NCI-H2107 treated with DMSO at 0.1 percent for 48 hours (cell line): Measurements from ENCODE around the gene CABLES1.

Experiments used
- DNase-seq: peaks from one replicate; lab custom pipeline; 2025; ENCODE audit not compliant: unreplicated experiment; lab: John Stamatoyannopoulos, UW

Gene CABLES1

DNA sequence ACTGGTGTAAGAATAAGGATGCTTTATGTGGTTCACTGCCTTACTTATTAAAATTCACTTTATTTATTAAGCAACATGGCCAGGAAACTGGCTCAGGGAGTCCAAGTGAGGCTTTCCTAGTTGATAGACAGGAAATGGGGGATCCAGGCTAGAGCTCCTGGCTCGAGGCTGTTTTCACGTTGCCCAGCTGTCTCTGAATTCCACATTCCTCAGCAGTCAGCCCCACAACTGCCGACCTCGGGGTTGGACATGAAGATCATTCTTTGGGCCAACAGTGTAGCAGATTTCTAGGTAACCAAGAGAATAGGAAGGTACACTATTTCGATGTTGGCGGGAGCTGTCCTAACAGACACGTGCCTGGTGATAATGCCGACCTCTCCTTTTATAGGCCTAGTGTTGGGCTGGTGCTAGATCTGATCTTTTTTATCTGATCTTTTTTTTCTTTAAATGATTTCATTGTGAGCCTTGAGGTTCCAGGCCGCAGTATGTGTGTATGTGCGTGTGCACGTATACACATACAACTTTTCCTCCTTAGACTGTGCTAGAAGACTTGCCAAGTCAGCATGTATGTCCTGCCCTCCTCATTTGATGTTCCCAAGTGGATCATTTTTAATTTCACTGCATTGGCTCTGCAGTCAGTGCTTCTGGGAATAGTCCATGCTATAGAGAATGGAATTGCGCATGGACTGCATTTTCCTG, 103.5 kb downstream of the CABLES1 start:
- no peak for DNase-seq

DNA sequence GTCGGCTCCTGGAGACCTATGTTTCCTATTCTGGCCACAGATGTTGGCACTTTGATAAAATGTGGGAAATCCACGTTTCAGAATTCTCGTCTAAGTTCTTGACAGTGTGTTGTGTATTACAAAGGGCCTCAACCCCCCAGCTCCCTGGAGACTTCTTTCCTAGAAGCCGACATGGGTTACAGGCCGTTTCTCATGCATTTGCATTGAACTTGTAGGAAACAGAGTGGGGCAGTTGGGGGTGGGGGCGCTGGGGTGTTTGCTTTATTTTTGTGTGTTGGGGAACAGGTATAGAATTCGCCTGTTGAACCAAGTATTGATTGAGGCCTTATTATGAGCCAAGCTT, 104.0 kb downstream of the CABLES1 start:
- DNase-seq = no peak

DNA sequence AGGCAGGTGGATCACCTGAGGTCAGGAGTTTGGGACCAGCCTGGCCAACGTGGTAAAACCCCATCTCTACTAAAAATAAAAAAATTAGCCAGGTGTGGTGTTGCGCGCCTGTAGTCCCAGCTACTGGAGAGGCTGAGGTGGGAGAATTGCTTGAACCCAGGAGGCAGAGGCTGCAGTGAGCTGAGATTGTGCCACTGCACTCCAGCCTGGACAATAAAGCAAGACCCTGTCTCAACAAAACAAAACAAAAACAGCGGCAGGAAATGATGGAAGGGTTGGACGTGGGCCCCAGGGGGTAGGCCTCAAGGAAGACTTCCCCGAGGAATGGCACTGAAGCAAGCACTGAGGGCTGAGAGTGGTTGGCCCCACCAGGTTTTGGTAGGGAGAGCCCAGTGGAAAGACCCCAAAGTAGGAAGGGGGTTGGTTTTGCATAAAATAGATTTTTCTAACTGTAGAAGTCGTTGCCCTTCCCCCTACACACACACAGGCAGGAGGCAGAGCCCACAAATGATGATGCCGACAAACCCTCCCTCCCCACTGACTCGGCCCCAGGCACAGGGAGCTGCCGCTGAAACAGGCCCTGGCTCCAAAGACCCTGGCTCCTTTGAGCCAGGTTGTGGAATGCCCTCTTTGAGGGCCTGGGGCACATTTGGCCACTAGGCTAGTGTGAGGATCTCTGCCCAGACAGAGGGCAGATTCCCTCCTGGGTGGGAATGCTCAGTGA, 104.8 kb downstream of the CABLES1 start:
- DNase-seq = no peak

DNA sequence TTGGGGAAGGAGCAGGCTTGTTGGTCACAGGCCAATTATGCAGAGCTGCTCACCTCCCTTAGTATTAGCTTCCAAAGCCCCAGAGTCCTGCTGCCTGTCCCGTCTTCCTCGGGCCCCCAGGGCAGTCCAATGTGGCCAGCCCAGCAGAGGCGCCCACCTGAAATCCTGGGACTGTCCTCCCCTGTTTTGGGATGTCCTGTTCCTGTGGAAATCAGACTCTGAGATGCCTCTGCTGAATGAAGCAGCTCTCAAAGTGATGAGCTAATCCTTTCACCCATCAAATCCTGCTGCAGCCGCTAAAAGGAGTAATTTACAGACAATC, 105.3 kb downstream of the CABLES1 start:
- DNase-seq = no peak

DNA sequence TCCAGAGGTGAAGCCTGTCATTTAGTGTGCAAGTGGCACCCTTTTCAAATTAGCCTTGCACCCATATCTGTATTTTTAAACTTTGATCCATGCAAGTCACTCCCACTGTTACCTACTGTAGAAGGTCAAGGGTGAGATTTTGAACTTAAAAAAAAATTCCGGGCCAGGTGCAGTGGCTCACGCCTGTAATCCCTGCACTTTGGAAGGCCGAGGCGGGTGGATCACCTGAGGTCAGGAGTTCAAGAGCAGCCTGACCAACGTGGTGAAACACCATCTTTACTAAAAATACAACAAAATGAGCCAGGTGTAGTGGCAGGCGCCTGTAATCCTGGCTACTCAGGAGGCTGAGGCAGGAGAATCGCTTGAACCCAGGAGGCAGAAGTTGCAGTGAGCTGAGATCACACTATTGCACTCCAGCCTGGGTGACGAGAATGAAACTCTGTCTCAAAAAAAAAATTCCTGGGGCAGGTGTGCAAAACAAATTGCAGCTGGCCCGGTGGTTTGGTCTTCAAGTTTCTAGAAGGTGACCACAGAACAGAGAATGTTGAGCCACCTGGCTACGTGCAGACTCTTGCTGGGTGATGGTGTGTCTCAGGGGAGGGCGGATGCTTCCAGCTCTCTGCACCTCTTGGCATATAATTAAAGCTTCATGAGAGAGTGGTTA, 106.7 kb downstream of the CABLES1 start:
- peak; percentile 87 for DNase-seq

DNA sequence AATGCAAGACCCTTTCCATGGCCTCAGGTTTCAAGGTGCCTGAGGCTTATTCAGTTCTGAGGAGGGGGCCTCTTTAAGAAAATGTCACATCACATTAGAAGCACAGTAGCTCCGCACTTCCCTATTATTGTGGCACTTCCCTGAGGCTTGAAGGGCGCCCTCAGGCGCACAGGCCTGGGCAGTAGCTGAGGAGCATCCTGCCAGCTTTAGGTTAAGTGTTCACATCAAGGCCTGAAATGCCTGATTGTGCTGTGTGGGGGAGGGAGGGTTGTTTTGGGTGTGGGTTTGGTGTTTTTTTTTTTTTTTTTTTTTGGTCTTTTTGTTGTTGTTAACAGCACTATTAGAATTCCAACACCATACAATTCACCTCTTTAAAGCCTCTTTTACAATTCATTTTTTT, 107.9 kb downstream of the CABLES1 start:
- DNase-seq = peak; percentile 31

DNA sequence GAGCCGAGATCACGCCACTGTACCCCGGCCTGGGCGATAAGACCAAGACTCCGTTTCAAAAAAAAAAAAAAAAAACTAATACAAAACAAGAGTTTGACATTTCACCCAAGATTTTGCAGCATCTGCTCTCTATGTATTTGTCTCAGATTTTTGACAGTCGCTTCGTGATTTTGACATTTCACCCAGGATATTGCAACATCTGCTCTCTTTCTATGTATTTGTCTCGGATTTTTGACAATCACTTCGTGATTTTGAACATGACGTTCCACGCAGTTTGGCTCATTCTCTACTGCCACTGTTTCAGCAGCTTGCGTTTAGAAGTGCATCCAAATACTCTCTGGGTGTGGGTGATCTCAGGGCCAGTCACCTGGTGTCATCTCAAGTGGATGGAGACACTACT, 108.5 kb downstream of the CABLES1 start:
- no peak for DNase-seq

DNA sequence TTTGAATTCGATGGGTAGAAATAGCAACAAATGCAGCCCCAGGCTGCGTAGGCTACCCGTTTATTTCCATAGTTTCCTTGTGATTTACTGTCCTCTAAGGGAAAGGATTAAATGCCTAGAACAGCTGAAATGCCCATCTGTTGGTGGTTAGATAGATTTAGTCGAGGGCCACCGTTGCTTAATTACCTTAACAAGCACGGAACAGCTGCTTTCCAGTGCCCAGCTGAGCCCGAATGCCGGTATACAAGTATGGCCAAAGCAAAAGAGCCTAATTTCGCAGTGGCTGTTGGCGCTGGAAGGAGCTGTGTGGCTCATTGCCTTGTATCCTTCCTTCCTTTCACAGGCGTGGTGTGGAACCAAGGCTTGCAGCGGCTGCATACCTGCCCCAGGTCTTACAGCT, 109.1 kb downstream of the CABLES1 start:
- DNase-seq = peak; percentile 49

DNA sequence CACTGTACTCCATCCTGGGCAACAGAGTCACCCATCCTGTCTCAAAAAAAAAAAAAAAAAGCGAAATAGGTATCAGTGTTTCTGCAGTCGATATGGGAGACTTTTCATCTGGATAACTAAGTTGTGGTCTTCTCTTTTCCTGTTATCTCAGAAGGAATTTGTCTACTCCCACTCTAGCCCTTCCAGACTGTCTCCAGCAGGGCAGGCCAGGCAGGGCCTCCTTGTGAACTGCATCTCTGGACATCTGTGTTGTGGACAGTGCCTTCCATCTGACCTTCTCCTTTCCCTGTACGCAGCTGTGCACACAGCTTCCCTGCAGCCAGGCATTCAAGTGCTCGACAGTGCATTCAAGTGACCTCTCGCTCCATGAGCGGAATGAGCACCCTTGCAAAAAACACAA, 110.2 kb downstream of the CABLES1 start:
- no peak for DNase-seq

DNA sequence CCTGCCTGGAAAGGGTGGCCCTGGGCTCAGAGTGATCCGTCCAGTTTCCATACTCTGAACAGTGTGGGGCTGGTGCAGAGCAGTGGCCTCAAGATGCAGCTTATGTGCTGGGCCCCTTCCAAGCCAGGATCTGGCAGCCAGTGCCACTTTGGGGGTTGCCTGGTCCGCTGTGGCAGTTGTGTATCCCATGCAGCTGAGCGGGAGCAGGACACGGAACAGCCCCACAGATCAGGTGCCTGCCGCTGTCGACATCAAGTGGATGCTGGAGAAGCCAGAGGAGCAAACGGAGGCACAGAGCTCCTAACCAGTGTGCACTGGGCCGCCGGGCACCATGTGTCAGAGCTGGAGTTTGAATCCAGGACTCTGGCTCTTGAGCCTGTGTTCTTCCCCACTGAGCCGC, 112.0 kb downstream of the CABLES1 start:
- no peak for DNase-seq

DNA sequence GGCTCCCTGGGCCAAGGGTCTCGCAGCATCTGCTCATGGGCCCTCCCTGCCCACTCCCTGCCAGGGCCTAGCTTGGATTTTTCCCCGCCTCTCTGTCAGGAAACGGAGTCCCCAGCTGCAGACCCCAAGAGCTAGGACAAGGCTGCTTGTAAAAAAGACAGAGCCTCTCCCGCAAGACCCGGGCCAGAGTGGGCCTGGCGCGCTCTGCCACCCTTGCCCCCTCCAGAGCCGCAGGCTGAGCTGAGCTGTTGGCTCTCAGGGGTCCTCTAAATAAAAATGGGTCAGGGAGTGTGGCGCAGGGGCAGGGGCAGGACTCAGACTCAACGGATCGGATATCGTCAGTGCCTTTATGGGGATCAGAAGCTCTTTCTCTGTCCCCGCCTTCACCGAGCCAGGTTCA, 112.6 kb downstream of the CABLES1 start:
- DNase-seq = no peak

DNA sequence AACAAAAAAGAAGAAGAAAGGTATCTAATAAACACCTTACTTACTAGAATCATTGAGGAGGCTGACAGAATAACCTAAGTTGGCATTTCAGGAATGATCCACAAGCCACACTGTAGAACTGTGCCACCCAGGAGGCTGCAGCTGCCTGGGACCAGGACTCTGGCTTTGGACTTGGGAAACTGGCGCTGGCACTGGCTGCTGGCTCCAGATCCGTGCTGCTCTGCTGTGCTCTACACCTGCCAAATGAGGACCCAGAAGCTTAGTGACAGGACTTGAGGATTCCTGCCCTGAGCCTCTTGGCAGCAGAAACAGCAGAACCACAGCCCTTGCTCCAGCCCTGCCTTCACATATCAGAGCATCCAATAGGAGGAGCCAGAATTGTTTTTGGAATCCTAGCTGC, 113.5 kb downstream of the CABLES1 start:
- no peak for DNase-seq

DNA sequence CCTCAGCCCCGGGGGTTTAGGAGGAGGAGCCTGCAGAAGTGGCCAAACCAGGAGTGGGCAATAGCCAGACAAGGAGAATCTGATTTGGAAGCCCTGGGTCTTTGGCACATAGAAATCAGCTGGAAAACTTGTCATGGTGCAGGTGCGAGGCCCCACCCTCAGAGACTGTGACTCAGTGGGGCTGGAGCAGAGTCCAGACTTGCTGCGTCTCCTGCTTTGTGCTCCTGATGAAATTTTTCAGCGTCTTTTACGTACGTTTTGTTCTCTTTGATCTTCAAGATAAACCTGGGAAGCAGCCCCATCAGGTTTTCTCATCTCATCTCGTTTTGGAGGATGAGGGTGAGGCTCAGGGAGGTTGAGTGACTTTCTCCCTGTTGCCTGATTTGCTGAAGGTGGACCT, 114.1 kb downstream of the CABLES1 start:
- DNase-seq = no peak

DNA sequence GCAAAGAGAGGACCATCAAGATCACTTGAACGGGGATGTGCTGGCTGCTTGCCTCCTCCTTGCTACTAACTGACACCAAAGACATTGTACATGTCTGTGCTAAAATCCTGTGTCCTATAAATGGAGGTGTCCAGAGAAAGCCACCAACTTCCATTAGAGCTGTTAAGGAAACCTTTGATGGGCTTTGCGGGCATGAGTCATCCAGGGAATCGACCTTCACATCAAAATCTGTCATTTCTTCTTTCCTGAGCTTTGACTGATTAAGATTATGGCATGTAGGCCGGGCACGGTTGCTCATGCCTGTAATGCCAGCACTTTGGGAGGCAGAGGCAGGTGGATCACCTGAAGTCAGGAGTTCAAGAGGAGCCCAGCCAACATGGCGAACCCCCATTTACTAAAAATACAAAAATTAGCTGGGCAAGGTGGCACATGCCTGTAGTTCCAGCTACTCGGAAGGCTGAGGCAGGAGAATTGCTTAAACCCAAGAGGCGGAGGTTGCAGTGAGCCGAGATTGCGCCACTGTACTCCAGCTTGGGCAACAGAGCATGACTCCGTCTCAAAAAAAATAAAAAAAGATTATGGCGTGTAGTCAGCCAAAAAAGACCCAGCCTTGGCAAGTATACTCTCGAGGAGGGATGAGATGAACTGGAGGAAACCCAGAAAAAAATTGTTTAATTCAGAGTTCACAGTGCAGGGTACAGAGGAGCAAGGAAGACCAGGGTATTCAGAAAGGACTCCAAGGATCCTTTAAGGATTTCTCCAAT, 115.8 kb downstream of the CABLES1 start:
- no peak for DNase-seq

DNA sequence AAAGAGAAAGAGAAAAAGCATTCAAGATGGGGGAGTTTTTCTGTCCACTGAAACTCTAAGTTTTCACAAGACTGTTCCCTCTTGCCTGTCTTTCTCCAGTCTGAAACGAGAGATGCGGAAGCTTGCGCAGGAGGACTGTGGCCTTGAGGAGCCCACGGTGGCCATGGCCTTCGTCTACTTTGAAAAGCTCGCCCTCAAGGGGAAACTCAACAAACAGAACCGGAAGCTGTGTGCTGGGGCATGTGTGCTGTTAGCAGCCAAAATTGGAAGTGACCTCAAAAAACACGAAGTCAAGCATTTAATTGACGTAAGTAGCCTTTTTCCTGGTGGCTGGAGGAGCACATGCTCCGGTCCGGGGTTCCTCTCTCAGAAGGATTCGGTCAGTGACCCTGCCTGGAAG, 118.3 kb downstream of the CABLES1 start:
- DNase-seq = no peak

DNA sequence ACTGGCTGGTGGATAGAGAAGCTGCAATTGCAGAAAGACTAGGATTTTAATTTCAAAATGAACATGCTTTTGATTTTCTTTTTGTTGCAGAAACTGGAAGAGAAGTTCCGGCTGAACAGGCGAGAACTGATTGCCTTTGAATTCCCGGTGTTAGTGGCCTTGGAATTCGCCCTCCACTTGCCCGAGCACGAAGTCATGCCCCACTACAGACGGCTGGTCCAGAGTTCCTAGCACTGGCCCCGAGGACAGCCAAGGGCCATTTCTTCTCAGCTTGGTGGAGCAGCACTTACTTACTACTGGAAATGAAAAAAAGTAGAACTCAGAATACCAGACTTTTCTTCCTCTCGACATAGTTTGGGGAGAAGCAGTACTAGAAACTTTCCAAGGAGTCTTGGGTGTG, 121.9 kb downstream of the CABLES1 start:
- no peak for DNase-seq

DNA sequence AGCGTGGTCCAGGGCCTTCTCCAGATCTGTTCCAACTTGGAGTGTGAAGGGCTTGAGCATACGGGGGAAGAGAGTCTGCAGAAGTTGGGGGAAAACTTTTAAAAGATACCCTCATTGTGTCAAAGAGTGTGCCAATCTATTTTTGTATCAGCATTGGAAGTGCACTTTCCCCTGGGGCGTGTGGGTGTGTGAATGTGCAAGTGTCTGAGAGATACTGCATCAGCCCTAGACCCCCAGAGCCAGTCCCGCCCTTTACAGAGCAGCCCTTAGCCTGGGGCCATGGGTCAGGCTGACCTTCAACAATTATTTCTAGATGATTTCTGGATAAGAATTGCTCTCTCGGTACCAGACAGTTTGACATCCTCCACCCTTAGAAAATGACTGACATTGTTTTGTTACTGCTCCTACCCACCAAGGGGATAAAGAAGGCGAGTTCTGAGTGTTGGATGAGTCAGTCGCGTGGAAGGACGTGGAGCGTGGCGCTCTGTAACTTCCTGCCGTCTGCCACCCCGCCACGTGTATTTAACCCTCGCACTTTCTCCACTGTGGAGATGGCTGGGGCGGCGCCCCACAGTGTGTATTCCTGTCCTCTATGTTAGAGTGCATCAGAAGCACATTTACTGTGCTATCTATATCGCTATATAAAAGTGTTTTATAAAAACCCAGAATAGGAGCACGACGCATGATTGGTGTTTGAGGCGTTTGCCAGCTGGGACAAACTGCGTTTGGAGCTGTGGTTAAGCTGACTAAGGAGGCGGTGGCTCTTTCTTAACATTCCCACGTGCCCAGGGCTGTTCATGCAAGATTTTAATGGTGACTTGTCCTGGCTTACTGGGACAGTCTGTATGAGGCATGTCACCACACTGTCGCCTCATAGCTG, 122.6 kb downstream of the CABLES1 start:
- no peak for DNase-seq

DNA sequence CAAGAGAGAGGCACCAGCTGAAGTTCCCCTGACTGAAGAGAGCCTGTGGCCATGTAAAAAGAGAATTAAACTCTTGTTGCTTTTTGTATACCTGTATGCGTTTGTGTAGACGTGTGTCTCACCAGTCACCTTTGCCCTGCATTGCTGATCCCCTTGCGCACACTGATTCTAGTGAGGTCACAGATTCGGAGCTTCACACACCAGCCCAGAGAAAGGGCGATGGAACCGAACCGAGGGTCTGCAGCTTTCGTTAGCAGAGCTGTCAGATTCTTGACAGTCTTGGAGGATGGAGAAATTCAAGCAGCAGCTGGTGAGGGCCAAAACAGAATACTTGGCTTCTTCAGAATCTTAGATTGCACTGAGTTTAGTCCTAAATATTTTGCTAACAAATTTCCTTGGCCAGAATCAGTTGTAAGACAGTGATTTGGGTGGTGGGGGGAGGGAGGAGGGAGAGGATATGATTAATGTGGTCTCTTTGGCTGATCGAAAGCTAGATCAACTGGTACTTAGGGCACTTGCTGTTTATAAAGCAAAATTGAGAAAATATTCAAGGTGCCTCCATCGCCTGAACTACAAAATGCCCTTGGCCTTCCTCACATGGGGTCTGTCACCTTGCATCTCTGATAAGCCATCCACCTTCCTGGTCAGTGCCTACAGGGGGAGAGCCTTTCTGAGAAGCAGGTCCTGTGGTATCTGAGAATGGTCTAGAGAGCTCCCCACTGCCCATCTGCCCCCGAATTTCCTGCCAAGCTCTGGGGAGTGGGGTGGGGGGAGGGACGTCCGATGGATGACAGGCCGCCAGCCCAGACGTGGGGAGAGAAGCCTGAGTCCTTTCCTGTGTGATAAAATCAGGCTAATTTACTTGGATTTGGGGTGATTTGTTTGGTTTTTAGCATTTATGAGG, 123.5 kb downstream of the CABLES1 start:
- no peak for DNase-seq

DNA sequence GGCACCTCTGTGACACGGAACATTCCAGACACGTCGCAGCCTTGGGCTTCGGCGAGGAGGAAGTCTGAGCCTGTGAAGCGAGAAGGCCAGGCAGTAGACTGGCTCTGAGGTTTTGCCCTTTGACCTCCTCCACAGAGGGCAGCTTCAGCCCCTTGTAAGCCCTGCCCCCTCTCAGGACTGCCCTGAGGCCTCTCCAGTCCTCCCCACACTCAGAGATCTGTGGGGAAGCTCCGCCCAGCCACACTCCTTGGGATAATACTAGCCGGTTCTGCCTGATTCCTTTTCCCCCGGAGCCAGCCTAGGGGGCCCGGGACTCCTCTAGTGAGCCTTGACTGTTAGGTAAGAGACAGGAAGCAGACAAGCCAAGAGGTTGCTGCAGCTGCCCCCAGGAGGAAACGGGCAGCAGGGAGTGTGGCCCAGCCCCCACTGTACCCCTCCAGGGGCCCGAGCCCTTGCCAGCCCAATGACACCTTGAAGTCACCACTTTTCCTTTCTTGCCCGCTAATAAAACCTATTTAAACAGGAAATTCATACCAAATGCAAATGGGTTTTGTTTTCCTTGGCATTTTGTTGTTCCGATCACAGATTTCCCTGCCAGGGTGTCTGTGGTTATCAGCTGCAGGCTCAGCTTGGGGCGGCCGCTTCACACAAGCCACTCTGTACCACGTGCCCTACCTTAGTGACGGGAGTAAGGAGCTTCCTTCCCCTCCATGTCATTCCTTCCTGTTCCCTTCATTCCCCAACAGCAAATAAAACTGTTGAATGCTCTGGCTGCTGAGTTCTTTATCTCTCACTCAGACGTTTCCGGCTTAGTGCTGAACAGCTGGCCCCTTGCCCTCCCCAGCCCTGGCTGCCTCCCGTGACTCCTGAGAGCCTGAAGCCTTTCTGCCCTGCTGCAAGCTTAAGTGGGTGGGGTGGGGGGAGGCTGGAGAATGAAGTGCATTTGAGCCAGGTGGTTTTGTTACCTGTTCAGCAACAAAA, 124.7 kb downstream of the CABLES1 start:
- DNase-seq = peak; percentile 80
